Measurements from ENCODE around the gene HOXB3. TPM values are rescaled to one million over a fixed set of nuclear protein-coding genes. Genes with fewer than 3 reads are reported as not detected.

HOXB3 gene
- total RNA-seq, 2 experiments from 2014 or later, result 0.47 to 1.2 TPM

DNA sequence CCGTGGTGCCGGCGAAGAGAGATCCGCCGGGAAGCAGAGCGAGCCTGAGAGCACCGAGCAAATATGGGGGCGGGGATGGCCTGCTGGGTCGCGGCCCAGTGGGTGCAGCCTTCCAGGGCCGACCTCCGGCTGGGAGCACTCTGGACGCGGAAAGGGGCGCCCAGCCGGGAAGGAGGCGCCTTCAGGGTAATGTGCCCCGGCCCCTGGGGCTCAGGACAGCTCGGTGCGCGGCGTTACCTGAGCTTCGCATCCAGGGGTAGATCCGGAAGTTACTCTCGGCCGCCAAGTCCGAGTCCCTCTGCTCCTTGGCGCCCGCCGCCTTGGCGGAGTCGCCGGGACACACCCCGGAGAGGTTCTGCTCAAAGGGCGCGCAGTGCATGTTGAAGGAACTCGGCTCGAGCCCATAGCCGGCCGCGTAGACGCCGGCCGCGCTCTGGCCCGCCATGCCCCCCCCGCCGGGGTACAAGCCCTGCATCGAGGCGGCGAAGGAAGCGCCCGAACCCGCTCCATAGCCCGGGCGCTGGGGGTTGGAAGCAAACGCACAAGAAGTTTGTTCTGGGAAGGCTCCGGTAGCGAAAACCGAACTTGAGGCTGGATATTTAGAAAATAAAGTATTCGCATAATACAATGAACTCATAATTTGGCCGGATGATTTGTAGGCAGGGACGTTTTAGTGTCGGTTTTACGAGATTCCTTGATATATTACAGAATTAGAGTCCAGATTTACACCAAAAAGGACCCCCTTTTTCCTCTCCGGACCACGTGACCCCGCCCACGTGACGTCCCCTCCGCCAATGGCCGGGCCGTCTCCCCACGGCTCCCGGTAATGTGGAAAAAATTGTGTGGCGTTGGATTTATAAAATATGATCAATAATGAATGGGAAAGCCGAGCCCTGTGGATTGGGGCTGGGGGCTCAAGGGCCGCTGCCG is 20.5 kb upstream of the HOXB3 start, which contains the start of gene HOXB7:
Gene HOXB7 (minus strand): TSS at position 736 of the 930 bp plus-strand sequence. CDS start 99 bp downstream, at position 637.
- Mint-ChIP-seq H3K36me3 (ENCODE audit: low read depth) (no peaks in the 10 kb centered on the region), H3K4me3 (peak within 1 kb of the TSS; percentile 82), H3K9me3 (ENCODE audit: low read depth) (no peaks in the 10 kb centered on the region), H3K27ac (peak within 1 kb of the TSS; percentile 58), H3K27me3 (peaks cover 63% of the 10 kb centered on the region), H3K4me1 (peaks cover 37% of the 10 kb centered on the region)
- DNase-seq, result peak; percentile 83
- ChIA-PET POLR2A (no interaction called here), CTCF (interaction anchor here (0.6 to 2.1 kb wide), 5 partner anchors 13 to 275 kb away, joined by 3 to 10 read pairs (median 3); no protein-coding TSS in a partner anchor)
- peak; percentile 40 for ATAC-seq
- intact Hi-C loops (cut with DNase I, micrococcal nuclease), result loop anchor here (1.0 to 10.0 kb wide), 5 partner anchors 15 to 586 kb away; partner anchors contain the start of genes HOXB4 (in 1 of the 2), PRAC1 (in 1 of the 2) and PRAC2 (in 1 of the 2)

DNA sequence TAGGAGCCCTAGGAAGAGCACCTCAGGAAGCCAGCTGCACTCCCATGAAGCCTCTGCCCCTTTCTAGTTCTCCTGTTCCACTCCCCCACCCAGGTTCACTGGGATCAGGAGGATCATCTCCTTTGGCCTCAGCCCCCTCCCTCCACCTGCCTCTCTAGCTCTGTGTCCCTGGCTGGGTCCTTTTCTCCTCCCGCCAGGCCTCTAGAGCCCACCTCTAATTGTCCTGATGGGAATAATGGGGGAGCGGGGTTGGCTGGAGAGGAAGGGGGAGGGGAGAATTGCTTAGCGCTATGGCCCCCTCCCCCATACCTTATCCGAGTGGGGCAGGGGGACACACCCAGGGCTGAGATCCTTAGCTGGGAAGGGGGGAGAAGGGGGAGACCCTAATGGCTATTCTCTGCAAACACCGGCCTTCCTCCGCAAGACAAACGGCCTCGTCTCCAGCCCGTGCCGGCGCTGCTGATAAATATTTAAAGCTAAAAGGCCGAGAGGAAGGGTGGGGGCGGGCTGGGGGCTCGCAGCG is 19.8 kb upstream of the HOXB3 start:
- Mint-ChIP-seq H3K9me3 (ENCODE audit: low read depth) (no peaks in the 10 kb centered on the region), H3K27me3 (peaks cover 60% of the 10 kb centered on the region), H3K4me1 (peaks cover 32% of the 10 kb centered on the region), H3K27ac (no peak overlapping the region), H3K4me3 (peak overlapping the region; percentile 82), H3K36me3 (ENCODE audit: low read depth) (no peaks in the 10 kb centered on the region)
- DNase-seq, result no peak
- ChIA-PET POLR2A (no interaction called here), CTCF (interaction anchor here (0.6 to 2.1 kb wide), 7 partner anchors 8 to 639 kb away, joined by 3 to 15 read pairs (median 3); no protein-coding TSS in a partner anchor)
- intact Hi-C loops (cut with DNase I, micrococcal nuclease), result loop anchor here (1.0 to 10.0 kb wide), 4 partner anchors 32 to 585 kb away; partner anchors contain the start of genes HOXB4 (in 1 of the 2), PRAC1 (in 1 of the 2) and PRAC2 (in 1 of the 2)
- no peak for ATAC-seq

GRCh38 chr17:48609033-48609432 is 19.0 kb upstream of the HOXB3 start:
- Mint-ChIP-seq H3K36me3 (ENCODE audit: low read depth) (no peaks in the 10 kb centered on the region), H3K27me3 (peaks cover 61% of the 10 kb centered on the region), H3K4me1 (peaks cover 26% of the 10 kb centered on the region), H3K4me3 (no peak overlapping the region), H3K27ac (no peak overlapping the region), H3K9me3 (ENCODE audit: low read depth) (no peaks in the 10 kb centered on the region)
- ChIA-PET POLR2A (interaction anchor here (0.7 to 1.2 kb wide), 2 partner anchors 10 to 469 kb away, joined by 3 to 4 read pairs; no protein-coding TSS in a partner anchor), CTCF (interaction anchor here (0.6 to 2.1 kb wide), 8 partner anchors 9 to 655 kb away, joined by 3 to 15 read pairs (median 3); no protein-coding TSS in a partner anchor)
- ATAC-seq (no peak), DNase-seq (no peak)
- intact Hi-C loops (cut with DNase I, micrococcal nuclease), result no loop called here

DNA sequence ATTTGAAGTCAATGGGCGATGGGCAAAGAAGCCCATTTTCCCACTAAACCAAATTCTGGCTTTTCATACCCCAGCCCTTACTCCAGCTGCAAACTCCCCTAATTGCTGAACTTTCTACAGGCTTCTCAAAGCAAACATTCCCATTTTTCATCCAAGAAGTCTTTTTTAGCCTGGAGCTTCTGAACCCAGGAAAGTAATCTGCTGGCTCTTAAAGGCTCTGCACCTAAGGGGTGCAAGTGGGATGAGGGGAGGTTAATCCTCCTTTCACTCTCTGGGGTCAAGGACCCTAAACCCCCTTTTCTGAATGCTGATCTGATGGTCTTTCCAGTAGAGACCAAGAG is 18.4 kb upstream of the HOXB3 start:
- H3K36me3 Mint-ChIP-seq (ENCODE audit: low read depth), result no peaks in the 10 kb centered on the region
- no peak overlapping the region for H3K27ac Mint-ChIP-seq
- ChIA-PET CTCF (interaction anchor here (0.6 to 2.1 kb wide), 9 partner anchors 10 to 654 kb away, joined by 3 to 15 read pairs (median 3); no protein-coding TSS in a partner anchor), POLR2A (interaction anchor here (0.7 to 1.2 kb wide), 2 partner anchors 9 to 468 kb away, joined by 3 to 4 read pairs; no protein-coding TSS in a partner anchor)
- no peak overlapping the region for H3K4me3 Mint-ChIP-seq
- H3K9me3 Mint-ChIP-seq (ENCODE audit: low read depth), result no peaks in the 10 kb centered on the region
- peaks cover 24% of the 10 kb centered on the region for H3K4me1 Mint-ChIP-seq
- intact Hi-C loops (cut with DNase I, micrococcal nuclease), result no loop called here
- no peak for ATAC-seq
- peaks cover 61% of the 10 kb centered on the region for H3K27me3 Mint-ChIP-seq
- no peak for DNase-seq

- POLR2A ChIA-PET, result no interaction called here
- DNase-seq (no peak), ATAC-seq (no peak)
- intact Hi-C loops (cut with DNase I, micrococcal nuclease), result no loop called here
- CTCF ChIA-PET, result interaction anchor here (0.6 to 1.4 kb wide), 8 partner anchors 9 to 581 kb away, joined by 3 to 4 read pairs (median 3); partner anchors contain the start of gene HOXB8
- no peak overlapping the region for H3K4me3 Mint-ChIP-seq
- H3K4me1 Mint-ChIP-seq, result peaks cover 19% of the 10 kb centered on the region
- no peaks in the 10 kb centered on the region for H3K36me3 Mint-ChIP-seq (ENCODE audit: low read depth)
- H3K27me3 Mint-ChIP-seq, result peaks cover 62% of the 10 kb centered on the region
- no peak overlapping the region for H3K27ac Mint-ChIP-seq
- H3K9me3 Mint-ChIP-seq (ENCODE audit: low read depth), result no peaks in the 10 kb centered on the region
Measured at GRCh38 chr17:48606892-48607614, 17.0 kb upstream of the HOXB3 start.

DNA sequence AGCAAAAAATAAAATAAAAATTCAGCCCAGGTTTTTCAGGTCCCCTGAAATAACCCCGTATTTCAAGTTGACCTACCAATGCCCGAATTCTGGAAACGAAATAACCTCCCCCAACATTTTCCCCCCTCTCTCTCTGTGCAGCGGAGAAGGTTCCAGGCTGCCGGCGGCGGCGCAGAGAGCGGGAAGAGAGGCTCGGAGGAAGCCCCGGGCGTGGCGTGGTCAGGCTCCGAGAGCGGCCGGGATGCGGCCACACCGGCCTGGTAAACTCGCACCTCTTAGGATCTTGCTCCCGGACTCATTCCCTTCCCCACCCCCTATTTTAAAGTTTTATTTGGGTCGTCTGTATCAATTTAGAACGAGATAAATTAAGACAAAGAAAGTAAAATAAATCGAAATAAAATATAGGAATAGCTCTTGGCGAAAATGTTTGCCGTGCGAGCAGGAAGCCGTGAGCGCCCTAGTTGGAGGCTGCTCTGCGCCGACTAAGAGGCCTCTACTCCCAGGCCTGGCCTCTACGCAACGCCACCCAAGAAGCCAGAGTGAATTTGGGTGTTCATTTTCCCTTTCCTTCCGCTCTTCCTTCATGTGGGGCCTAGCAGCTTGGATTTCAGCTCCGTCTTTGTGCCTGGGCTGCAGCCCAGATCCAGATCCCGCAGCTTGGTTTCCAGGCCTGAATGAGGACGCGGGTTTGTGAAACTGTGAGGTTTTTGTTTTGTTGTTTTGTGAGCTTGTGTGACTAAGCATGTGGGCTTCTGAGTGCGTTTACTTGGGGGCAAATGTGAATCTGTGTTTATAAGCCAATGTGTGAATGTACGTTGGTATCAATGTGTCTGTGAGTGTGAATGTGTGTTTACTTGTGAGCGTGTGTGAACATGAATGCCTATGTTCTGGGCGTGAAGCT is 16.2 kb upstream of the HOXB3 start:
- H3K4me1 Mint-ChIP-seq, result peaks cover 16% of the 10 kb centered on the region
- intact Hi-C loops (cut with DNase I, micrococcal nuclease), result no loop called here
- no peaks in the 10 kb centered on the region for H3K36me3 Mint-ChIP-seq (ENCODE audit: low read depth)
- peaks cover 63% of the 10 kb centered on the region for H3K27me3 Mint-ChIP-seq
- CTCF ChIA-PET, result interaction anchor here (0.6 to 1.4 kb wide), 7 partner anchors 10 to 581 kb away, joined by 3 to 4 read pairs (median 3); partner anchors contain the start of gene HOXB8
- H3K9me3 Mint-ChIP-seq (ENCODE audit: low read depth), result no peaks in the 10 kb centered on the region
- H3K4me3 Mint-ChIP-seq, result no peak overlapping the region
- no peak for DNase-seq
- no peak overlapping the region for H3K27ac Mint-ChIP-seq
- POLR2A ChIA-PET, result no interaction called here
- no peak for ATAC-seq

GRCh38 chr17:48605409-48605919 is 15.4 kb upstream of the HOXB3 start:
- peaks cover 12% of the 10 kb centered on the region for H3K4me1 Mint-ChIP-seq
- DNase-seq (no peak), ATAC-seq (no peak)
- peaks cover 65% of the 10 kb centered on the region for H3K27me3 Mint-ChIP-seq
- no peaks in the 10 kb centered on the region for H3K9me3 Mint-ChIP-seq (ENCODE audit: low read depth)
- POLR2A ChIA-PET, result no interaction called here
- intact Hi-C loops (cut with DNase I, micrococcal nuclease), result no loop called here
- CTCF ChIA-PET, result no interaction called here
- no peaks in the 10 kb centered on the region for H3K36me3 Mint-ChIP-seq (ENCODE audit: low read depth)
- no peak overlapping the region for H3K4me3 Mint-ChIP-seq
- no peak overlapping the region for H3K27ac Mint-ChIP-seq

GRCh38 chr17:48604770-48605329 is 14.8 kb upstream of the HOXB3 start, which contains the start of gene HOXB6:
Gene HOXB6, minus strand, starts transcription at chr17:48604986. Its CDS starts 6,836 bp downstream, at chr17:48598150.
- peaks cover 70% of the 10 kb centered on the region for H3K27me3 Mint-ChIP-seq
- intact Hi-C loops (cut with DNase I, micrococcal nuclease), result no loop called here
- H3K4me3 Mint-ChIP-seq, result no peak within 1 kb of the TSS
- H3K27ac Mint-ChIP-seq, result no peak within 1 kb of the TSS
- ChIA-PET CTCF (interaction anchor here (0.7 kb wide), 1 partner anchor 497 kb away, joined by 3 read pairs; the partner anchor contains the start of gene SNX11), POLR2A (no interaction called here)
- H3K4me1 Mint-ChIP-seq, result peaks cover 12% of the 10 kb centered on the region
- no peaks in the 10 kb centered on the region for H3K9me3 Mint-ChIP-seq (ENCODE audit: low read depth)
- ATAC-seq (no peak), DNase-seq (no peak)
- H3K36me3 Mint-ChIP-seq (ENCODE audit: low read depth), result no peaks in the 10 kb centered on the region

- no peaks in the 10 kb centered on the region for H3K9me3 Mint-ChIP-seq (ENCODE audit: low read depth)
- H3K27ac Mint-ChIP-seq, result no peak overlapping the region
- peaks cover 12% of the 10 kb centered on the region for H3K4me1 Mint-ChIP-seq
- intact Hi-C loops (cut with DNase I, micrococcal nuclease), result no loop called here
- peaks cover 70% of the 10 kb centered on the region for H3K27me3 Mint-ChIP-seq
- H3K4me3 Mint-ChIP-seq, result no peak overlapping the region
- DNase-seq (no peak), ATAC-seq (no peak)
- ChIA-PET CTCF (interaction anchor here (0.7 kb wide), 1 partner anchor 497 kb away, joined by 3 read pairs; the partner anchor contains the start of gene SNX11), POLR2A (no interaction called here)
- H3K36me3 Mint-ChIP-seq (ENCODE audit: low read depth), result no peaks in the 10 kb centered on the region
Measured at GRCh38 chr17:48603959-48604769, 14.1 kb upstream of the HOXB3 start.
